Loucy (cell line): ENCODE results near the gene SCNN1A.

ENCODE experiments used
- H2AFZ ChIP-seq: fragments of 200-600 bp; sonication (generic); 2 replicates; pipeline ENCODE4 v1.6.0; 2016; ENCODE audit warnings: antibody characterized with exemption, mild to moderate bottlenecking, low read length, moderate library complexity
- H3F3A ChIP-seq: fragments of 200-600 bp; 2 replicates; pipeline ENCODE4 v1.6.0; 2016; ENCODE audit warnings: antibody characterized with exemption, low read depth, mild to moderate bottlenecking
- H3K27me3 ChIP-seq: fragments of 200-600 bp; sonication (generic); 2 replicates; pipeline ENCODE4 v1.6.1; 2014; ENCODE audit warnings: low read length, mild to moderate bottlenecking; ENCODE audit not compliant: insufficient read depth, poor library complexity, severe bottlenecking
- H3K36me3 ChIP-seq: fragments of 200-600 bp; sonication (generic); 2 replicates; pipeline ENCODE4 v1.6.1; 2016; ENCODE audit warnings: low read length; ENCODE audit not compliant: insufficient read depth
- H3K4me1 ChIP-seq: fragments of 200-600 bp; sonication (generic); 2 replicates; pipeline ENCODE4 v1.5.1; 2014; ENCODE audit warnings: low read length, mild to moderate bottlenecking; ENCODE audit not compliant: insufficient read depth, poor library complexity, severe bottlenecking
- H3K4me2 ChIP-seq: fragments of 200-600 bp; sonication (generic); 2 replicates; pipeline ENCODE4 v1.6.0; 2014; ENCODE audit warnings: antibody characterized with exemption, low read length, low read depth, mild to moderate bottlenecking; ENCODE audit not compliant: poor library complexity, severe bottlenecking
- H3K4me3 ChIP-seq: fragments of 200-600 bp; sonication (generic); 2 replicates; pipeline ENCODE4 v1.5.1; 2014; ENCODE audit warnings: low read length, mild to moderate bottlenecking, mixed read lengths; ENCODE audit not compliant: poor library complexity, severe bottlenecking
- H3K79me2 ChIP-seq: fragments of 200-600 bp; sonication (generic); 2 replicates; pipeline ENCODE4 v1.6.1; 2014; ENCODE audit warnings: low read length; ENCODE audit not compliant: insufficient read depth
- H3K9ac ChIP-seq: fragments of 200-600 bp; sonication (generic); 2 replicates; pipeline ENCODE4 v1.6.0; 2014; ENCODE audit warnings: mild to moderate bottlenecking, low read depth, low read length, moderate library complexity; ENCODE audit not compliant: poor library complexity, severe bottlenecking
- H3K9me2 ChIP-seq: fragments of 200-600 bp; sonication (generic); replicated peaks from 2 replicates; pipeline ENCODE4 v1.6.1; 2016; ENCODE audit warnings: low read depth, low read length, mixed read lengths
- H3K9me3 ChIP-seq: fragments of 200-600 bp; sonication (generic); 2 replicates; pipeline ENCODE4 v1.6.1; 2014; ENCODE audit warnings: mild to moderate bottlenecking, antibody characterized with exemption, low read length, low read depth; ENCODE audit not compliant: insufficient read depth
- H4K20me1 ChIP-seq: fragments of 200-600 bp; sonication (generic); 2 replicates; pipeline ENCODE4 v1.6.0; 2014; ENCODE audit warnings: antibody characterized with exemption, low read length, mild to moderate bottlenecking; ENCODE audit not compliant: insufficient read depth, poor library complexity, severe bottlenecking
- CTCF ChIP-seq: fragments of 200-600 bp; sonication (generic); conservative IDR thresholded peaks from 2 replicates; pipeline ENCODE4 v1.5.1; 2014; ENCODE audit warnings: mild to moderate bottlenecking, antibody characterized with exemption, low read length
- EZH2phosphoT487 ChIP-seq: fragments of 200-600 bp; IDR thresholded peaks from 2 replicates; pipeline ENCODE4 v1.6.1; 2018; ENCODE audit warnings: antibody characterized with exemption, mild to moderate bottlenecking, moderate library complexity, borderline replicate concordance

Gene SCNN1A

DNA sequence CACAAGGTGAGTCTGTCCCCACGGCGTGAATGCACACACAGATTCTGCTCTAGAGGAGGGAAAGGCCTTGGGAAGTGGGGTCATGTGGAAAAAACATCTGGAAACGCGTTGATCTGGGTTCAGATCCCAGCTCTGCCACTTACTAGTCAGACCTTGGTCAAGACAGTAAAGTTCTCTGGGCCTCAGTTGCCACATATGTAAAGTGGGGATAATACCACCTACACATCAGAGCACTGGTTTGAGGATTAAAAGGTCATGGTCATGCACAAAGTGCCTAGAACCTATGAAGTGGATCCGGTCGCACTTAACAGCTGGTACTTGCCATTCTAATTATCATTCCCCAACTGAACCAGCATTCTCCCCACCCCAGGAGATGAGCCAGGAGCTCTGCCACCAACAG, 60.2 kb downstream of the SCNN1A start:
- Histone ChIP-seq H3K4me1 (no peaks in the 10 kb centered on the region), H3K9me2 (no peaks in the 10 kb centered on the region), H3K36me3 (no peaks in the 10 kb centered on the region), H3K4me2 (no peak overlapping the region), H2AFZ (no peak overlapping the region), H4K20me1 (no peaks in the 10 kb centered on the region), H3K79me2 (no peaks in the 10 kb centered on the region), H3K4me3 (no peak overlapping the region), H3K9me3 (no peaks in the 10 kb centered on the region), H3K27me3 (no peaks in the 10 kb centered on the region), H3F3A (no peaks in the 10 kb centered on the region), H3K9ac (no peak overlapping the region)
- TF ChIP-seq EZH2phosphoT487: no peak
- no peak for TF ChIP-seq CTCF

- Histone ChIP-seq H3F3A (no peaks in the 10 kb centered on the region), H3K9me2 (no peaks in the 10 kb centered on the region), H3K27me3 (no peaks in the 10 kb centered on the region), H3K36me3 (no peaks in the 10 kb centered on the region), H4K20me1 (no peaks in the 10 kb centered on the region), H3K79me2 (no peaks in the 10 kb centered on the region), H3K4me2 (no peak overlapping the region), H3K4me1 (no peaks in the 10 kb centered on the region), H3K9me3 (no peaks in the 10 kb centered on the region), H2AFZ (no peak overlapping the region), H3K4me3 (no peak overlapping the region), H3K9ac (no peak overlapping the region)
- TF ChIP-seq EZH2phosphoT487 (no peak), CTCF (no peak)
Observed at GRCh38 chr12:6314776-6315175, 60.6 kb downstream of the SCNN1A start.

- H4K20me1 ChIP-seq: no peaks in the 10 kb centered on the region
- no peaks in the 10 kb centered on the region for H3K9me3 ChIP-seq
- no peaks in the 10 kb centered on the region for H3K9me2 ChIP-seq
- no peaks in the 10 kb centered on the region for H3K4me1 ChIP-seq
- no peaks in the 10 kb centered on the region for H3K36me3 ChIP-seq
- no peak overlapping the region for H2AFZ ChIP-seq
- TF ChIP-seq CTCF (no peak), EZH2phosphoT487 (no peak)
- no peak overlapping the region for H3K4me2 ChIP-seq
- no peaks in the 10 kb centered on the region for H3K27me3 ChIP-seq
- H3K4me3 ChIP-seq: no peak overlapping the region
- H3K9ac ChIP-seq: no peak overlapping the region
- no peaks in the 10 kb centered on the region for H3K79me2 ChIP-seq
- H3F3A ChIP-seq: no peaks in the 10 kb centered on the region
Observed at GRCh38 chr12:6313326-6313940, 61.9 kb downstream of the SCNN1A start.
